ENCODE results near the gene MICU1. TPM values are rescaled to one million over a fixed set of nuclear protein-coding genes. Genes with fewer than 3 reads are reported as not detected.

The MICU1 gene
- total RNA-seq, 1 experiment from 2014 or later = 46.9 TPM

DNA sequence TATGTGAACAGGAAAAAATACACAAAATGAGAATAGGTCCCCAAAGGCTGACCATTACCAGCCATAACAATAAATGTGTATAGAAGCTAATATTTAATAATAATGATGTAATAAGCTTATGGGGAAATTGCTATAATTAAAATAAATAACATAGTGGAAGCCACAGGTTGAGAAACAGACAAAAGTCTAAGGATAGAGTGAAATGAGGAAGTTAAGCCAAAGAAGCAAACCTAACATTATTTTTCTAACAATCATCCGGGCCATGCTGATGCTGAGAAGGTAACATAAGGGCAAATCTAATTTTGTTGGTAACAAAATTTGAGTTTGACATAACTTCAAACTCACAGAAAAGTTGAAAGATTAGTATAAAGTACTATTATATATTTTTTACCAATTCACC is 115.9 kb downstream of the MICU1 start:
- BruUV-seq (replicated peaks) = no TSS peak
- TF ChIP-seq, protein P1, sequence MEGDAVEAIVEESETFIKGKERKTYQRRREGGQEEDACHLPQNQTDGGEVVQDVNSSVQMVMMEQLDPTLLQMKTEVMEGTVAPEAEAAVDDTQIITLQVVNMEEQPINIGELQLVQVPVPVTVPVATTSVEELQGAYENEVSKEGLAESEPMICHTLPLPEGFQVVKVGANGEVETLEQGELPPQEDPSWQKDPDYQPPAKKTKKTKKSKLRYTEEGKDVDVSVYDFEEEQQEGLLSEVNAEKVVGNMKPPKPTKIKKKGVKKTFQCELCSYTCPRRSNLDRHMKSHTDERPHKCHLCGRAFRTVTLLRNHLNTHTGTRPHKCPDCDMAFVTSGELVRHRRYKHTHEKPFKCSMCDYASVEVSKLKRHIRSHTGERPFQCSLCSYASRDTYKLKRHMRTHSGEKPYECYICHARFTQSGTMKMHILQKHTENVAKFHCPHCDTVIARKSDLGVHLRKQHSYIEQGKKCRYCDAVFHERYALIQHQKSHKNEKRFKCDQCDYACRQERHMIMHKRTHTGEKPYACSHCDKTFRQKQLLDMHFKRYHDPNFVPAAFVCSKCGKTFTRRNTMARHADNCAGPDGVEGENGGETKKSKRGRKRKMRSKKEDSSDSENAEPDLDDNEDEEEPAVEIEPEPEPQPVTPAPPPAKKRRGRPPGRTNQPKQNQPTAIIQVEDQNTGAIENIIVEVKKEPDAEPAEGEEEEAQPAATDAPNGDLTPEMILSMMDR (IDR thresholded peaks at IDR 0.05) = no peak
- TF ChIP-seq SIN3A (IDR thresholded peaks at IDR 0.05; ENCODE audit: borderline replicate concordance, insufficient read depth, low read depth, low read length) (no peak), POLR2AphosphoS5 (IDR thresholded peaks at IDR 0.05; ENCODE audit: low read depth, low read length) (no peak), TCF7L2 (IDR thresholded peaks at IDR 0.05; ENCODE audit: low read depth, low read length) (no peak)
- TF ChIP-seq, protein P2, sequence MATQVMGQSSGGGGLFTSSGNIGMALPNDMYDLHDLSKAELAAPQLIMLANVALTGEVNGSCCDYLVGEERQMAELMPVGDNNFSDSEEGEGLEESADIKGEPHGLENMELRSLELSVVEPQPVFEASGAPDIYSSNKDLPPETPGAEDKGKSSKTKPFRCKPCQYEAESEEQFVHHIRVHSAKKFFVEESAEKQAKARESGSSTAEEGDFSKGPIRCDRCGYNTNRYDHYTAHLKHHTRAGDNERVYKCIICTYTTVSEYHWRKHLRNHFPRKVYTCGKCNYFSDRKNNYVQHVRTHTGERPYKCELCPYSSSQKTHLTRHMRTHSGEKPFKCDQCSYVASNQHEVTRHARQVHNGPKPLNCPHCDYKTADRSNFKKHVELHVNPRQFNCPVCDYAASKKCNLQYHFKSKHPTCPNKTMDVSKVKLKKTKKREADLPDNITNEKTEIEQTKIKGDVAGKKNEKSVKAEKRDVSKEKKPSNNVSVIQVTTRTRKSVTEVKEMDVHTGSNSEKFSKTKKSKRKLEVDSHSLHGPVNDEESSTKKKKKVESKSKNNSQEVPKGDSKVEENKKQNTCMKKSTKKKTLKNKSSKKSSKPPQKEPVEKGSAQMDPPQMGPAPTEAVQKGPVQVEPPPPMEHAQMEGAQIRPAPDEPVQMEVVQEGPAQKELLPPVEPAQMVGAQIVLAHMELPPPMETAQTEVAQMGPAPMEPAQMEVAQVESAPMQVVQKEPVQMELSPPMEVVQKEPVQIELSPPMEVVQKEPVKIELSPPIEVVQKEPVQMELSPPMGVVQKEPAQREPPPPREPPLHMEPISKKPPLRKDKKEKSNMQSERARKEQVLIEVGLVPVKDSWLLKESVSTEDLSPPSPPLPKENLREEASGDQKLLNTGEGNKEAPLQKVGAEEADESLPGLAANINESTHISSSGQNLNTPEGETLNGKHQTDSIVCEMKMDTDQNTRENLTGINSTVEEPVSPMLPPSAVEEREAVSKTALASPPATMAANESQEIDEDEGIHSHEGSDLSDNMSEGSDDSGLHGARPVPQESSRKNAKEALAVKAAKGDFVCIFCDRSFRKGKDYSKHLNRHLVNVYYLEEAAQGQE (IDR thresholded peaks at IDR 0.05; ENCODE audit: insufficient read depth in 1 of 2, low read depth in 2 of 2, low read length in 1 of 2) = no peak
- ChIA-PET POLR2A (no interaction called here), CTCF (no interaction called here)
- H3K4me3 ChIP-seq (ENCODE audit: low read depth in 2 of 2, low read length in 2 of 2) = no peak overlapping the region
- no peaks in the 10 kb centered on the region for H3K36me3 ChIP-seq (ENCODE audit: control insufficient read depth, insufficient read depth, low read length)
- H3K27me3 ChIP-seq (ENCODE audit: control insufficient read depth, insufficient read depth, low read length) = no peaks in the 10 kb centered on the region
- no peaks in the 10 kb centered on the region for H3K9me3 ChIP-seq (ENCODE audit: control insufficient read depth, insufficient read depth, low read depth, low read length)
- no peak overlapping the region for H3K27ac ChIP-seq (ENCODE audit: low read length)
- no peak for ATAC-seq
- in situ Hi-C loops (cut with HindIII; ENCODE audit: low pct_unique_long_range_greater_than_20kb, low sequenced_read_pairs) (no loop called here), intact Hi-C loops (cut with micrococcal nuclease; ENCODE audit: unreplicated experiment) (no loop called here)
- no peak for DNase-seq (ENCODE audit: low read depth, low spot score)
- no peaks in the 10 kb centered on the region for H3K4me1 ChIP-seq (ENCODE audit: control insufficient read depth, insufficient read depth, low read length)

GRCh38 chr10:72509206-72509799 is 116.6 kb downstream of the MICU1 start:
- BruUV-seq (replicated peaks) = no TSS peak
- ATAC-seq (no peak), DNase-seq (ENCODE audit: low read depth, low spot score) (no peak)
- H3K36me3 ChIP-seq (ENCODE audit: control insufficient read depth, insufficient read depth, low read length) = no peaks in the 10 kb centered on the region
- no peaks in the 10 kb centered on the region for H3K9me3 ChIP-seq (ENCODE audit: control insufficient read depth, insufficient read depth, low read depth, low read length)
- H3K4me3 ChIP-seq (ENCODE audit: low read depth in 2 of 2, low read length in 2 of 2) = no peak overlapping the region
- POLR2A ChIA-PET = no interaction called here
- H3K27me3 ChIP-seq (ENCODE audit: control insufficient read depth, insufficient read depth, low read length) = no peaks in the 10 kb centered on the region
- CTCF ChIA-PET = no interaction called here
- TF ChIP-seq, protein P1 (IDR thresholded peaks at IDR 0.05) = no peak
- TF ChIP-seq POLR2AphosphoS5 (IDR thresholded peaks at IDR 0.05; ENCODE audit: low read depth, low read length) = no peak
- TF ChIP-seq, protein P2 (IDR thresholded peaks at IDR 0.05; ENCODE audit: insufficient read depth in 1 of 2, low read depth in 2 of 2, low read length in 1 of 2) = no peak
- TF ChIP-seq TCF7L2 (IDR thresholded peaks at IDR 0.05; ENCODE audit: low read depth, low read length) = no peak
- TF ChIP-seq SIN3A (IDR thresholded peaks at IDR 0.05; ENCODE audit: borderline replicate concordance, insufficient read depth, low read depth, low read length) = no peak
- intact Hi-C loops (cut with micrococcal nuclease; ENCODE audit: unreplicated experiment) (no loop called here), in situ Hi-C loops (cut with HindIII; ENCODE audit: low pct_unique_long_range_greater_than_20kb, low sequenced_read_pairs) (no loop called here)
- no peaks in the 10 kb centered on the region for H3K4me1 ChIP-seq (ENCODE audit: control insufficient read depth, insufficient read depth, low read length)
- no peak overlapping the region for H3K27ac ChIP-seq (ENCODE audit: low read length)
